ENCODE measurements around the gene KRT82. TPM values are rescaled to one million over a fixed set of nuclear protein-coding genes. Genes with fewer than 3 reads are reported as not detected.
"Not testable (repeated sequence)": the region's sequence is repeated elsewhere in the genome, so short reads cannot be mapped to it uniquely, and the experiment has no call there.

KRT82 gene
- total and polyA plus RNA-seq, 12 donors = not detected

- TF ChIP-seq CTCF (IDR thresholded peaks at IDR 0.05) = no peak
- no peak for TF ChIP-seq POLR2A (IDR thresholded peaks at IDR 0.05)
- WGBS, 4 donors = 48 to 74% (median 70%) methylated on average over 6 of the region's 6 CpGs
- H3K36me3 ChIP-seq (replicated peaks in 1 of 2) = no peaks in the 10 kb centered on the region
- intact Hi-C loops (cut with DNase I) = no loop called here
- DNase-seq = no peak
- no peak overlapping the region for H3K4me3 ChIP-seq
- peaks cover 7% of the 10 kb centered on the region for H3K27me3 ChIP-seq
- no peaks in the 10 kb centered on the region for H3K4me1 ChIP-seq (replicated peaks in 1 of 2)
- no peak overlapping the region for H3K27ac ChIP-seq
- H3K9me3 ChIP-seq (replicated peaks in 1 of 3) = no peaks in the 10 kb centered on the region
Observed at GRCh38 chr12:52349196-52349595, 56.9 kb downstream of the KRT82 start.

- Histone ChIP-seq H3K36me3 (replicated peaks in 1 of 2) (no peaks in the 10 kb centered on the region), H3K4me1 (replicated peaks in 1 of 2) (no peaks in the 10 kb centered on the region), H3K27ac (no peak overlapping the region), H3K4me3 (no peak overlapping the region), H3K9me3 (replicated peaks in 1 of 3) (no peaks in the 10 kb centered on the region), H3K27me3 (peaks cover 5% of the 10 kb centered on the region)
- no peak for TF ChIP-seq CTCF (IDR thresholded peaks at IDR 0.05)
- TF ChIP-seq POLR2A (IDR thresholded peaks at IDR 0.05) = no peak
- intact Hi-C loops (cut with DNase I) = no loop called here
- DNase-seq = no peak
- WGBS, 4 donors = 69 to 75% (median 73%) methylated on average over 12 to 16 of the region's 16 CpGs
Observed at GRCh38 chr12:52347551-52348510, 58.3 kb downstream of the KRT82 start.

GRCh38 chr12:52347016-52347415 is 59.1 kb downstream of the KRT82 start:
- no peak for TF ChIP-seq POLR2A (IDR thresholded peaks at IDR 0.05)
- TF ChIP-seq CTCF (IDR thresholded peaks at IDR 0.05) = no peak
- Histone ChIP-seq H3K4me1 (replicated peaks in 1 of 2) (no peaks in the 10 kb centered on the region), H3K9me3 (replicated peaks in 1 of 3) (no peaks in the 10 kb centered on the region), H3K36me3 (replicated peaks in 1 of 2) (no peaks in the 10 kb centered on the region), H3K27me3 (no peaks in the 10 kb centered on the region), H3K4me3 (no peak overlapping the region), H3K27ac (no peak overlapping the region)
- DNase-seq = no peak
- intact Hi-C loops (cut with DNase I) = no loop called here
- WGBS, 4 donors = 81 to 84% (median 83%) methylated on average over 4 to 9 of the region's 9 CpGs

GRCh38 chr12:52346593-52346992 is 59.5 kb downstream of the KRT82 start:
- intact Hi-C loops (cut with DNase I) = no loop called here
- Histone ChIP-seq H3K4me3 (no peak overlapping the region), H3K36me3 (replicated peaks in 1 of 2) (no peaks in the 10 kb centered on the region), H3K9me3 (replicated peaks in 1 of 3) (no peaks in the 10 kb centered on the region), H3K27me3 (no peaks in the 10 kb centered on the region), H3K27ac (no peak overlapping the region), H3K4me1 (replicated peaks in 1 of 2) (no peaks in the 10 kb centered on the region)
- 63 to 75% (median 67%) methylated on average over 2 to 4 of the region's 4 CpGs for WGBS, 4 donors
- DNase-seq = no peak
- TF ChIP-seq POLR2A (IDR thresholded peaks at IDR 0.05) = no peak
- no peak for TF ChIP-seq CTCF (IDR thresholded peaks at IDR 0.05)

GRCh38 chr12:52345041-52345440 is 61.1 kb downstream of the KRT82 start:
- 77 to 87% (median 79%) methylated on average over 8 of the region's 8 CpGs for WGBS, 4 donors
- H3K4me3 ChIP-seq = not testable (repeated sequence)

More at GRCh38 chr12:52345041-52345440, 61.1 kb downstream of the KRT82 start:
- intact Hi-C loops (cut with DNase I); H3K36me3 ChIP-seq (replicated peaks in 1 of 2); H3K27ac ChIP-seq; H3K27me3 ChIP-seq; H3K9me3 ChIP-seq (replicated peaks in 1 of 3); H3K4me1 ChIP-seq (replicated peaks in 1 of 2); DNase-seq: not testable (repeated sequence)

Data from adrenal gland (tissue), 12 donors.